Fibroblast of skin of left biceps (primary cell): ENCODE measurements around the gene OR5C1.
A peak's percentile ranks its signal among the peaks of the same experiment; 100 is the strongest.
"Not testable (repeated sequence)": the region's sequence is repeated elsewhere in the genome, so short reads cannot be mapped to it uniquely, and the experiment has no call there.

Experiments used
- DNase-seq, 2 experiments: peaks; one replicate each; pipeline ENCODE4 v3.0.0-alpha.2; 2013; ENCODE audit warnings: low read depth in 2 of 2

The OR5C1 gene

GRCh38 chr9:122810306-122810946 is 21.7 kb downstream of the OR5C1 start:
- DNase-seq: peak; percentile 28 to 42

- DNase-seq: no peak
Observed at GRCh38 chr9:122812736-122813135, 24.0 kb downstream of the OR5C1 start.

- DNase-seq: no peak
Observed at GRCh38 chr9:122814545-122814944, 25.8 kb downstream of the OR5C1 start.

- DNase-seq: no peak
Observed at GRCh38 chr9:122815544-122815943, 26.8 kb downstream of the OR5C1 start.

- DNase-seq: no peak
Observed at GRCh38 chr9:122816163-122816867, 27.6 kb downstream of the OR5C1 start.

- DNase-seq: no peak
Observed at GRCh38 chr9:122819326-122819725, 30.6 kb downstream of the OR5C1 start.

GRCh38 chr9:122819791-122820489 is 31.2 kb downstream of the OR5C1 start:
- DNase-seq: no peak

- no peak for DNase-seq
Observed at GRCh38 chr9:122820490-122820845, 31.7 kb downstream of the OR5C1 start.

- no peak for DNase-seq
Observed at GRCh38 chr9:122821278-122821943, 32.7 kb downstream of the OR5C1 start.

GRCh38 chr9:122822056-122822455 is 33.3 kb downstream of the OR5C1 start:
- no peak for DNase-seq

- DNase-seq: no peak
Observed at GRCh38 chr9:122822938-122823337, 34.2 kb downstream of the OR5C1 start.

GRCh38 chr9:122827761-122828093 is 39.0 kb downstream of the OR5C1 start:
- DNase-seq: no peak

- DNase-seq: not testable (repeated sequence)
Observed at GRCh38 chr9:122828965-122829284, 40.2 kb downstream of the OR5C1 start.

- no peak for DNase-seq
Observed at GRCh38 chr9:122832194-122832593, 43.5 kb downstream of the OR5C1 start.

GRCh38 chr9:122835313-122835731 is 46.6 kb downstream of the OR5C1 start:
- no peak for DNase-seq

GRCh38 chr9:122837266-122837850 is 48.6 kb downstream of the OR5C1 start:
- DNase-seq: no peak

GRCh38 chr9:122838441-122838840 is 49.7 kb downstream of the OR5C1 start:
- not testable (repeated sequence) for DNase-seq
